Astrocyte (in vitro differentiated cells and primary cell): ENCODE data around the gene APBB1IP.

Experiments used
- EZH2 ChIP-seq: IDR thresholded peaks from 2 replicates; pipeline ENCODE4 v1.6.1; 2012; ENCODE audit warnings: mild to moderate bottlenecking, low read length, inconsistent platforms; ENCODE audit not compliant: insufficient read depth
- TF ChIP-seq, protein P1 (sequence below): IDR thresholded peaks from 2 replicates; pipeline ENCODE4 v1.5.1; 2011; ENCODE audit warnings: low read depth, mild to moderate bottlenecking, inconsistent platforms, low read length, moderate library complexity; ENCODE audit not compliant: insufficient read depth

- TF ChIP-seq, protein P1, sequence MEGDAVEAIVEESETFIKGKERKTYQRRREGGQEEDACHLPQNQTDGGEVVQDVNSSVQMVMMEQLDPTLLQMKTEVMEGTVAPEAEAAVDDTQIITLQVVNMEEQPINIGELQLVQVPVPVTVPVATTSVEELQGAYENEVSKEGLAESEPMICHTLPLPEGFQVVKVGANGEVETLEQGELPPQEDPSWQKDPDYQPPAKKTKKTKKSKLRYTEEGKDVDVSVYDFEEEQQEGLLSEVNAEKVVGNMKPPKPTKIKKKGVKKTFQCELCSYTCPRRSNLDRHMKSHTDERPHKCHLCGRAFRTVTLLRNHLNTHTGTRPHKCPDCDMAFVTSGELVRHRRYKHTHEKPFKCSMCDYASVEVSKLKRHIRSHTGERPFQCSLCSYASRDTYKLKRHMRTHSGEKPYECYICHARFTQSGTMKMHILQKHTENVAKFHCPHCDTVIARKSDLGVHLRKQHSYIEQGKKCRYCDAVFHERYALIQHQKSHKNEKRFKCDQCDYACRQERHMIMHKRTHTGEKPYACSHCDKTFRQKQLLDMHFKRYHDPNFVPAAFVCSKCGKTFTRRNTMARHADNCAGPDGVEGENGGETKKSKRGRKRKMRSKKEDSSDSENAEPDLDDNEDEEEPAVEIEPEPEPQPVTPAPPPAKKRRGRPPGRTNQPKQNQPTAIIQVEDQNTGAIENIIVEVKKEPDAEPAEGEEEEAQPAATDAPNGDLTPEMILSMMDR = no peak
- TF ChIP-seq EZH2 = no peak
Observed at GRCh38 chr10:26430641-26431163, 7.4 kb upstream of the APBB1IP start.
